ENCODE measurements around the gene SKAP1. TPM values are rescaled to one million over a fixed set of nuclear protein-coding genes. Genes with fewer than 3 reads are reported as not detected.

SKAP1 gene
- total RNA-seq, 1 donor from 2014 or later = not detected

- peak overlapping the region; percentile 16 for H3K4me2 ChIP-seq (ENCODE audit: low read length)
- Mint-ChIP-seq H3K4me3 (ENCODE audit: unreplicated experiment) (no peak overlapping the region), H3K9me3 (ENCODE audit: unreplicated experiment) (peaks cover 3% of the 10 kb centered on the region), H3K4me1 (ENCODE audit: low read depth, unreplicated experiment) (peaks cover 12% of the 10 kb centered on the region), H3K27ac (ENCODE audit: unreplicated experiment) (no peak overlapping the region), H3K36me3 (ENCODE audit: low read depth, unreplicated experiment) (no peaks in the 10 kb centered on the region), H3K27me3 (ENCODE audit: low read depth, unreplicated experiment) (peaks cover 18% of the 10 kb centered on the region)
- DNase-seq (ENCODE audit: low read depth) (no peak), FAIRE-seq (no peak)
- no peaks in the 10 kb centered on the region for H3K4me1 ChIP-seq (ENCODE audit: insufficient read depth, low read length)
- peaks cover 67% of the 10 kb centered on the region for H3K27me3 ChIP-seq (ENCODE audit: insufficient read depth, low read length)
- no peak overlapping the region for H3K27ac ChIP-seq (ENCODE audit: low read depth, low read length)
- TF ChIP-seq, protein P1, sequence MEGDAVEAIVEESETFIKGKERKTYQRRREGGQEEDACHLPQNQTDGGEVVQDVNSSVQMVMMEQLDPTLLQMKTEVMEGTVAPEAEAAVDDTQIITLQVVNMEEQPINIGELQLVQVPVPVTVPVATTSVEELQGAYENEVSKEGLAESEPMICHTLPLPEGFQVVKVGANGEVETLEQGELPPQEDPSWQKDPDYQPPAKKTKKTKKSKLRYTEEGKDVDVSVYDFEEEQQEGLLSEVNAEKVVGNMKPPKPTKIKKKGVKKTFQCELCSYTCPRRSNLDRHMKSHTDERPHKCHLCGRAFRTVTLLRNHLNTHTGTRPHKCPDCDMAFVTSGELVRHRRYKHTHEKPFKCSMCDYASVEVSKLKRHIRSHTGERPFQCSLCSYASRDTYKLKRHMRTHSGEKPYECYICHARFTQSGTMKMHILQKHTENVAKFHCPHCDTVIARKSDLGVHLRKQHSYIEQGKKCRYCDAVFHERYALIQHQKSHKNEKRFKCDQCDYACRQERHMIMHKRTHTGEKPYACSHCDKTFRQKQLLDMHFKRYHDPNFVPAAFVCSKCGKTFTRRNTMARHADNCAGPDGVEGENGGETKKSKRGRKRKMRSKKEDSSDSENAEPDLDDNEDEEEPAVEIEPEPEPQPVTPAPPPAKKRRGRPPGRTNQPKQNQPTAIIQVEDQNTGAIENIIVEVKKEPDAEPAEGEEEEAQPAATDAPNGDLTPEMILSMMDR (IDR thresholded peaks at IDR 0.05; ENCODE audit: insufficient read depth, low read depth, low read length) = no peak
- TF ChIP-seq EZH2 (IDR thresholded peaks at IDR 0.05; ENCODE audit: insufficient read depth, low read length) = no peak
- H3K36me3 ChIP-seq (ENCODE audit: insufficient read depth, low read length) = no peaks in the 10 kb centered on the region
- no peak overlapping the region for H3K9ac ChIP-seq (ENCODE audit: low read length)
- no peak overlapping the region for H2AFZ ChIP-seq (ENCODE audit: low read depth, low read length)
- no peaks in the 10 kb centered on the region for H3K79me2 ChIP-seq (ENCODE audit: insufficient read depth, low read length)
- H3K4me3 ChIP-seq (ENCODE audit: insufficient read depth, low read depth, low read length) = no peak overlapping the region
- H4K20me1 ChIP-seq (ENCODE audit: insufficient read depth, low read length) = no peaks in the 10 kb centered on the region
- no peaks in the 10 kb centered on the region for H3K9me3 ChIP-seq (ENCODE audit: insufficient read depth, low read depth, low read length)
These were observed 134.4 kb downstream of the SKAP1 start for GRCh38 chr17:48295362-48296288.

- H2AFZ ChIP-seq (ENCODE audit: low read depth, low read length) = no peak overlapping the region
- no peak for FAIRE-seq
- no peak for DNase-seq (ENCODE audit: low read depth)
- no peak overlapping the region for H3K27ac ChIP-seq (ENCODE audit: low read depth, low read length)
- H3K9ac ChIP-seq (ENCODE audit: low read length) = no peak overlapping the region
- H3K36me3 ChIP-seq (ENCODE audit: insufficient read depth, low read length) = no peaks in the 10 kb centered on the region
- H3K4me2 ChIP-seq (ENCODE audit: low read length) = peak overlapping the region; percentile 16
- H3K4me1 ChIP-seq (ENCODE audit: insufficient read depth, low read length) = no peaks in the 10 kb centered on the region
- peaks cover 12% of the 10 kb centered on the region for H3K4me1 Mint-ChIP-seq (ENCODE audit: low read depth, unreplicated experiment)
- H4K20me1 ChIP-seq (ENCODE audit: insufficient read depth, low read length) = no peaks in the 10 kb centered on the region
- H3K9me3 ChIP-seq (ENCODE audit: insufficient read depth, low read depth, low read length) = no peaks in the 10 kb centered on the region
- no peak overlapping the region for H3K4me3 Mint-ChIP-seq (ENCODE audit: unreplicated experiment)
- peaks cover 3% of the 10 kb centered on the region for H3K9me3 Mint-ChIP-seq (ENCODE audit: unreplicated experiment)
- peaks cover 66% of the 10 kb centered on the region for H3K27me3 ChIP-seq (ENCODE audit: insufficient read depth, low read length)
- H3K4me3 ChIP-seq (ENCODE audit: insufficient read depth, low read depth, low read length) = no peak overlapping the region
- no peaks in the 10 kb centered on the region for H3K79me2 ChIP-seq (ENCODE audit: insufficient read depth, low read length)
- no peak overlapping the region for H3K27ac Mint-ChIP-seq (ENCODE audit: unreplicated experiment)
- peaks cover 14% of the 10 kb centered on the region for H3K27me3 Mint-ChIP-seq (ENCODE audit: low read depth, unreplicated experiment)
- TF ChIP-seq EZH2 (IDR thresholded peaks at IDR 0.05; ENCODE audit: insufficient read depth, low read length) = no peak
- TF ChIP-seq, protein P1 (IDR thresholded peaks at IDR 0.05; ENCODE audit: insufficient read depth, low read depth, low read length) = no peak
- no peaks in the 10 kb centered on the region for H3K36me3 Mint-ChIP-seq (ENCODE audit: low read depth, unreplicated experiment)
These were observed 135.1 kb downstream of the SKAP1 start for GRCh38 chr17:48294806-48295361.
